Activated CD8-positive, alpha-beta T cell treated with anti-CD3 and anti-CD28 coated beads for 36 hours (primary cell): ENCODE data around the gene KRT79. TPM values are rescaled to one million over a fixed set of nuclear protein-coding genes. Genes with fewer than 3 reads are reported as not detected.

ENCODE experiments used
- ATAC-seq: fragments of 200-7000 bp; cut with Tn5 transposase; one replicate; pipeline ENCODE4 v1.10.0; 2021; ENCODE audit warnings: mild to moderate bottlenecking, moderate library complexity
- CTCF ChIA-PET: fragments of 350-600 bp; sonication (Branson Sonifier 250); formaldehyde crosslinking; loops from one replicate; lab custom pipeline; 2021; ENCODE audit warnings: antibody characterized with exemption; lab: Charles Lee
- POLR2A ChIA-PET: fragments of 350-600 bp; sonication (Branson Sonifier 250); formaldehyde crosslinking; loops from one replicate; lab custom pipeline; 2021; ENCODE audit warnings: antibody characterized with exemption; lab: Charles Lee
- DNase-seq: peaks from one replicate; pipeline ENCODE4 v3.0.0-alpha.2; 2020
- H3K27ac Mint-ChIP-seq: one replicate; pipeline ENCODE4 v1.8.0; 2021; ENCODE audit warnings: mild to moderate bottlenecking, mixed read lengths
- H3K27me3 Mint-ChIP-seq: one replicate; pipeline ENCODE4 v1.8.0; 2021; ENCODE audit warnings: mixed read lengths
- H3K36me3 Mint-ChIP-seq: one replicate; pipeline ENCODE4 v1.8.0; 2021; ENCODE audit warnings: low read depth, mixed read lengths
- H3K4me1 Mint-ChIP-seq: one replicate; pipeline ENCODE4 v1.8.0; 2021; ENCODE audit warnings: low read depth, mixed read lengths
- H3K4me3 Mint-ChIP-seq: one replicate; pipeline ENCODE4 v1.8.0; 2021; ENCODE audit warnings: mild to moderate bottlenecking, moderate library complexity, mixed read lengths
- H3K9me3 Mint-ChIP-seq: one replicate; pipeline ENCODE4 v1.8.0; 2021; ENCODE audit warnings: mixed read lengths
- intact Hi-C: fragments of 100-400 bp; cut with micrococcal nuclease; formaldehyde crosslinking; loops from one replicate; pipeline ENCODE4 v1.10.0; 2022
- total RNA-seq, 2 experiments: library from RNA; stranded (reverse); gene quantifications; one replicate each; pipeline ENCODE4 v1.2.3, GENCODE V29; 2021
- TF ChIP-seq, protein P1 (sequence below): fragments of 200-600 bp; IDR thresholded peaks from one replicate; pipeline ENCODE4 v1.8.0; 2022; ENCODE audit warnings: antibody characterized with exemption, mild to moderate bottlenecking

KRT79 gene
- total RNA-seq, 2 experiments from 2014 or later, result 0.87 to 1.6 TPM

DNA sequence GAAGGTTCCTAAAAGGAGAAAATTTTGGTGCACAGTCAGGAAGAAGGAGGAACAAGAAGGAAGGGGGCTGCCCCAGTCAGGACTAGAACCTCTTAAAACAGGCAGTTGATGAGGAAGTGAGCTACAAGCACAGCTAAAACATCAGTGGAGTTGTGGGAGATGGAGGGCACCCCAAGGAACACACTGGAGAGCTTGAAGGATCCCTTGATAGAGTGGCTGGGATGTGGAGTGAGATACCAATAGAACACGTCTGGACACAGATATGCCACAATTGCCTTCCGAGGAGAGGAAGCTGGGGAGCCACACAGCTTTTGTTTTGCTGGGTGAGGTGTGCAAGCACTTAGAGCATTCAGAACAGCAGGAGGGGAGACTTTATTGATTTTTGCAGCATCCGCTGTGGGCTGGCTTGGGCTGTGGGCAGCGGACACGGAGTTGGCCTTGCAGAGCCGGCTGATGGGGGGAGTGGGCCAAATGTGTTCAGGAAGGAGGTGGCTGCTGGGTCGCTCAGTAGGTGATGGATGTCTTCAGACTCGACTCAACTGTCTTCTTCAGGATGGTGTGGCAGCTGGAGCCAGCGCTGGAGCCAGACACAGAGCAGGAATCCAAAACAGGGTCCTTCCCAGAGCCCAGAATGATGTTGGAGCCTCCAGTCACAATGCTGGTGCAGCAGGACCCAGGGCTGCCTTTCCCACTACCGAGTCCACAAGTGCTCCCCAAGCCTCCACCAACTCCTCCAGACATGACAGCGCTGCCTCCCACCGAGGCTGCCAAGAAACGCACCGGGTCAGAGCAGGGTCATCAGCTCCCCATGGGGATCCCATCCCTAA, 4.7 kb upstream of the KRT79 start:
- CTCF ChIA-PET, result interaction anchor here (1.1 to 4.2 kb wide), 3 partner anchors 15 to 41 kb away, joined by 3 to 19 read pairs (median 11); no protein-coding TSS in a partner anchor

DNA sequence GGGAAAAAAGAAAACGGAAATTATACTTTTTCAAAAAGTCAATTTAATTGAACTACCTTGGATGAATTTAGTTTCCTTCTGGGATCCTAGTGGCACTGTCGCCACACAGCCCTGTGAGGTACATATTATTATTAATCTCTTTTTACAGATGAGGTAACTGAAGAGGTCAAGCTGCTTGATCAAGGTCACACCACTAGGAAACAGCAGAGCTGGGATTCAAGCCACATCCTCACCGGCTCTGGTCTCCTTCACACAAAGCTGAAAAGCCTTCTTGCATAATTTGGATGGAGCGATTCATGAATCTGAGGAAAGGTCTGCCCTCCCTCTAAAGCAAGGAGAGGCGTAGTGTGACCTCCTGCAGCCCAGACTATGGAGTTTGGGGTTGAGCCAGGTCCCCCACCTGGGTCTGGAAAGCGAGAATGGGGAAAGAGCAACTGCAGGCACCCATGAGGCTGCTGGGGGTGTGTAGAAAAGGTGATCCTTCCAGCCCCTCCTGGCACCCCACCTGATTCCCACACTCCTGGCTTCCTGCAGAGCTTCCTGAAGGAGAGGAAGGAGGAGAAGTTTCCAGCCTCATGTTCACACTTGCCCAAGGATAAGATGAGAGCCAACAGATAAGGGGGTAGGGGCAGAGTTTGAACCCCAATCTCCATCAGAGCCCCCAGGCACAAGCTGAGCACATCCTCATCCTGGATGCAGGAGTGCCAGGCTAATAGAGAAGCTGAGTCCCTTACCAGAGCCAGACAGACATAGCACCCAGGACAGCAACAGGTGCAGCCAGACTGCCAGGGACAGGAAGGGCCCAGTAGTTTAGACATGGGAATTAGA, 3.9 kb upstream of the KRT79 start:
- ChIA-PET CTCF (interaction anchor here (2.9 to 4.2 kb wide), 2 partner anchors 33 to 42 kb away, joined by 11 to 19 read pairs; no protein-coding TSS in a partner anchor), POLR2A (no interaction called here)
- H3K4me1 Mint-ChIP-seq, result peaks cover 42% of the 10 kb centered on the region
- H3K4me3 Mint-ChIP-seq, result no peak overlapping the region
- intact Hi-C loops, result no loop called here
- H3K27me3 Mint-ChIP-seq, result peaks cover 1% of the 10 kb centered on the region
- no peaks in the 10 kb centered on the region for H3K9me3 Mint-ChIP-seq
- DNase-seq (no peak), ATAC-seq (no peak)
- TF ChIP-seq, protein P1, sequence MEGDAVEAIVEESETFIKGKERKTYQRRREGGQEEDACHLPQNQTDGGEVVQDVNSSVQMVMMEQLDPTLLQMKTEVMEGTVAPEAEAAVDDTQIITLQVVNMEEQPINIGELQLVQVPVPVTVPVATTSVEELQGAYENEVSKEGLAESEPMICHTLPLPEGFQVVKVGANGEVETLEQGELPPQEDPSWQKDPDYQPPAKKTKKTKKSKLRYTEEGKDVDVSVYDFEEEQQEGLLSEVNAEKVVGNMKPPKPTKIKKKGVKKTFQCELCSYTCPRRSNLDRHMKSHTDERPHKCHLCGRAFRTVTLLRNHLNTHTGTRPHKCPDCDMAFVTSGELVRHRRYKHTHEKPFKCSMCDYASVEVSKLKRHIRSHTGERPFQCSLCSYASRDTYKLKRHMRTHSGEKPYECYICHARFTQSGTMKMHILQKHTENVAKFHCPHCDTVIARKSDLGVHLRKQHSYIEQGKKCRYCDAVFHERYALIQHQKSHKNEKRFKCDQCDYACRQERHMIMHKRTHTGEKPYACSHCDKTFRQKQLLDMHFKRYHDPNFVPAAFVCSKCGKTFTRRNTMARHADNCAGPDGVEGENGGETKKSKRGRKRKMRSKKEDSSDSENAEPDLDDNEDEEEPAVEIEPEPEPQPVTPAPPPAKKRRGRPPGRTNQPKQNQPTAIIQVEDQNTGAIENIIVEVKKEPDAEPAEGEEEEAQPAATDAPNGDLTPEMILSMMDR, result no peak
- no peaks in the 10 kb centered on the region for H3K36me3 Mint-ChIP-seq
- H3K27ac Mint-ChIP-seq, result no peak overlapping the region

More for the DNA sequence above, 4.7 kb upstream of the KRT79 start:
- Mint-ChIP-seq H3K36me3 (no peaks in the 10 kb centered on the region), H3K9me3 (no peaks in the 10 kb centered on the region), H3K27me3 (peaks cover 1% of the 10 kb centered on the region), H3K27ac (no peak overlapping the region), H3K4me3 (no peak overlapping the region), H3K4me1 (peaks cover 42% of the 10 kb centered on the region)
- DNase-seq (no peak), ATAC-seq (no peak)
- TF ChIP-seq, protein P1, result no peak
- POLR2A ChIA-PET, result no interaction called here
- intact Hi-C loops, result no loop called here

DNA sequence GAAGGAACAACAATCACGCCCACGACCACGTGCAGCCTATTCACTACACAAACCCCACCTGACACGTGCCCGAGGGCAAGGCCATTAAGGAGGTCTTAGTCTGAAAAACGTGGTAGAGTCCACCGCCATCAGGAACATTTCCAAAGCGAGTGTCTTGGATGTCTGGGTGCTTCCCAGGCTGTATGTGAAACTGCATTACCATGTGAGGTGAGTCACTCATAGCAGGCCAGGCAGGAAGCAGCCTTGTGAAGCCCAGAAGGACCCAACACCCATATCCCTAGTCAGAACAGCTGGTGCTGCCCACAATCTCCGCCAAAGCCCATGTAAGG, 3.3 kb upstream of the KRT79 start:
- ChIA-PET CTCF (interaction anchor here (2.9 to 4.2 kb wide), 2 partner anchors 33 to 42 kb away, joined by 11 to 19 read pairs; no protein-coding TSS in a partner anchor), POLR2A (no interaction called here)
- Mint-ChIP-seq H3K9me3 (no peaks in the 10 kb centered on the region), H3K36me3 (no peaks in the 10 kb centered on the region), H3K27ac (peak overlapping the region; percentile 90), H3K4me1 (peaks cover 42% of the 10 kb centered on the region), H3K4me3 (no peak overlapping the region), H3K27me3 (peaks cover 1% of the 10 kb centered on the region)
- ATAC-seq, result no peak
- intact Hi-C loops, result no loop called here
- TF ChIP-seq, protein P1, result no peak
- peak; percentile 39 for DNase-seq

DNA sequence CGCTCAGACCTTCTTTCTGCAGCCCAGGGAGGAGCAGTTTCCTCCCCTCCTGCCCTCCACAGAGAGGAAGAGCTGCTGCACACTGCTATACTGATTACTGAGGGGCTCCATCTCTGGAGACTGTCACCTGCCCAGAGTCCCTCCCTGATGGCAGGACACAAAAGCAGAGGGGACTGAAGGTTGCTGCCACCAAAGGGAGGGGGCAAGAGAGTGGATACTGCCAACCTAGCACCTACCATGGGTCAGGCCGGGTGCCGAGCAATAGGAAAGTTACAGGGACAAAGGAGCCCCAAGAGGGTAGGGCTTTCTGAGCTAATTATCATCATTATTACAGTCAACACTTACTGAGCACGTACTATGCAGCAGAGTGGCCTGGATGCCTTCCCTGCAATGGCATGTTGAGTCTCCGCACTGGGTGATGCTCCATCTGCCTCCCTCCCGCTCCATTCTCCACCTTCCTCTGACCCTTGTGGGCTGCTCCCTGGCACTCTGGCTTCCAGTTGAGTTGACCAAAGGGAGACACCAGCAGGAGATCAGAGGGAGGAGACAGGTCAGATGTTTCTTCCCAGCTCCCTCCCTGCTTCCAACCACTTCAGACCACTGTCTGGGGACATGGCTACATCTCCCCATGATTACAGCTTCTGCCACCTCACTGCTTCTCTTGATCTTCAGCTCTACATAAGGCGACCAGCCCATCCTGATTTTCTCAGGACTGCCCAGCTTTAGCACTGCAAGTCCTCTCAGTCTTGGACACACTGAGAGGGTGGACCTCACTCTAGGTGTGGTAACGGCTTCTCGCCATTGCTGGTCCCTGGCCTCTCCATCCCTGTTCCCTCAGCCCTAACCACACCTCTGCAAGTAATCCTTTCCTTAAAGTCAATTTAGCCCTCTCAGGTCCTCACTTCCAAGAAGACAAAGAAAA, 2.6 kb upstream of the KRT79 start:
- H3K27ac Mint-ChIP-seq, result peak overlapping the region; percentile 90

More for the DNA sequence above, 2.6 kb upstream of the KRT79 start:
- no peak for DNase-seq
- TF ChIP-seq, protein P1, result no peak
- intact Hi-C loops, result no loop called here
- Mint-ChIP-seq H3K36me3 (no peaks in the 10 kb centered on the region), H3K4me1 (peaks cover 39% of the 10 kb centered on the region), H3K9me3 (no peaks in the 10 kb centered on the region), H3K4me3 (peak overlapping the region; percentile 5), H3K27me3 (peaks cover 1% of the 10 kb centered on the region)
- ChIA-PET POLR2A (interaction anchor here (0.9 to 1.0 kb wide), 3 partner anchors 17 to 170 kb away, joined by 3 to 4 read pairs (median 3); partner anchors contain the start of gene EIF4B), CTCF (interaction anchor here (1.4 to 4.2 kb wide), 3 partner anchors 34 to 43 kb away, joined by 3 to 19 read pairs (median 11); no protein-coding TSS in a partner anchor)
- peak; percentile 46 for ATAC-seq
